Limb (tissue), 2 donors: Measurements from ENCODE around the gene FURIN.
A peak's percentile ranks its signal among the peaks of the same experiment; 100 is the strongest.
"Not testable (repeated sequence)": the region's sequence is repeated elsewhere in the genome, so short reads cannot be mapped to it uniquely, and the experiment has no call there.

Source experiments
- DNase-seq, 2 donors: peaks; one replicate each; pipeline ENCODE4 v3.0.0-alpha.2; 2016; ENCODE audit errors: extremely low spot score in 2 of 2

Gene FURIN

DNA sequence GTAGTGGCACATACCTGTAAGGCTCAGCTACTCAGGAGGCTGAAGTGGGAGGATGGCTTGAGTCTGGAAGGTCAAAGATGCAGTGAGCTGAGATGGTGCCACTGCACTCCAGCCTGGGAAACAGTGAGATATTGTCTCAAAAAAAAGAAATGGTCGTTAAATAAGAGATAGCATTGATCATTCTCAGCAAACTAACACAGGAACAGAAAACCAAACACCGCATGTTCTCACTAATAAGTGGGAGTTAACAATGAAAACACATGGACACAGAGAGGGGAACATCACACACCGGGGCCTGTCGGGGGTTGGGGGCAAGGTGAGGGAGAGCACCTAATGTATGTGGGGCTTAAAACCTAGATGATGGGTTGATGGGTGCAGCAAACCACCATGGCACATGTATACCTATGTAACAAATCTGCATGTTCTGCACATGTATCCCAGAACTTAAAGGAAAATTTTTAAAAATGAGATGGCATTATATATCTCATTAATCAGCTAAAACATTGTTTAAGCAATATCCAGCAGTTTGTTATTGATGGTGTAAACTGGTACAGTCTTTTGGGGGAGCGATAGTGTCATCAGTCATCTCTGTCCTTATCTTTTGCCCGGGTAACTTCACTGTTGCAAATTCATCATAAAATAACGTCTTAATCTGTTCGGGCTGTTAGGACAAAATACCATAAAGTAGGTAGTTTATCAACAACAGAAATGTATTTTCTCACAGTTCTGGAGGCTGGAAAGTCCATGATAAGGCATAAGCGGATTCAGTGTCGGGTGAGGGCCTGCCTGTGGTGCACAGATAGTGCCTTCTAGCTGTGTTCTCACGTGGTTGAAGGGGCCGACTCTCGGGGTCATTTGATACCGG, 33.0 kb downstream of the FURIN start:
- DNase-seq, result peak in 1 of 2 donors; percentile 38

DNA sequence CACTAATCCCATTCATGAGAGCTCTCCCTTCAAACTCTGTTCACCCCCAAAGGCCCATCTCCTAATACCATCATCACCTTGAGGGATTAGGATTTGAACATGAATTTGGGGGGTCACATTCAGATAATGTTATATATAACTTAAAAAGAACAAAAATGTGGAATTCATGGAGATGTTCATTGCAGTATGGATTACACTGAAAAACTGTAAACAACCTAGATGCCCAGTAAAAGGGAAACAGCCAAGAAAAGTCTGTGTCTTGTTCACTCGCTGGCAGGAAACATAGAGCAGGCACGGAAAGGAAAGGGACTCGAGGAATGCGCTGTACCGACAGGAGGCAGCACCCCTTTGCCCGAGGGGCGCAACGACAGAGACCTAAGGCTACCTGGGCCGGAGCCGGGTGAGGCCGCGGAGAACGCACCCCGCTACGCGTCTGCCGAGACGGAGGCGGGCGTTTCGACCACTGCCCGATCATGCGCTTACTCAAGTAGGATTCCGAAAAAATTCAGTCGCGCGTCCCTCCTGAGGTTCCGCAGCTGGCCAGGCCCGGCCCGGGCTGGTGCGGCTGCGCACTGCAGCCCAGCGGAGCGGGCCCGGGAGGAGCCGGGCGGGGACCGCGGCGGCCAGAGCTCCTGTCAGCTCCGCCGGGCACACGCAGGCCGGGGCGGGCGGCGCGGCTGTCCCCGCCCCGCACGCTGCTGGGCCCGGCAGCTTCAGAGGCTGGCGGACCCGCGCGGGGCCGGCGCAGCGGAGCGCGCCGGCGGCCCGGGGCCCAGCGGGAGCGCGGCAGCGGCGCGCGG, 33.9 kb downstream of the FURIN start:
- peak; percentile 75 to 87 for DNase-seq

DNA sequence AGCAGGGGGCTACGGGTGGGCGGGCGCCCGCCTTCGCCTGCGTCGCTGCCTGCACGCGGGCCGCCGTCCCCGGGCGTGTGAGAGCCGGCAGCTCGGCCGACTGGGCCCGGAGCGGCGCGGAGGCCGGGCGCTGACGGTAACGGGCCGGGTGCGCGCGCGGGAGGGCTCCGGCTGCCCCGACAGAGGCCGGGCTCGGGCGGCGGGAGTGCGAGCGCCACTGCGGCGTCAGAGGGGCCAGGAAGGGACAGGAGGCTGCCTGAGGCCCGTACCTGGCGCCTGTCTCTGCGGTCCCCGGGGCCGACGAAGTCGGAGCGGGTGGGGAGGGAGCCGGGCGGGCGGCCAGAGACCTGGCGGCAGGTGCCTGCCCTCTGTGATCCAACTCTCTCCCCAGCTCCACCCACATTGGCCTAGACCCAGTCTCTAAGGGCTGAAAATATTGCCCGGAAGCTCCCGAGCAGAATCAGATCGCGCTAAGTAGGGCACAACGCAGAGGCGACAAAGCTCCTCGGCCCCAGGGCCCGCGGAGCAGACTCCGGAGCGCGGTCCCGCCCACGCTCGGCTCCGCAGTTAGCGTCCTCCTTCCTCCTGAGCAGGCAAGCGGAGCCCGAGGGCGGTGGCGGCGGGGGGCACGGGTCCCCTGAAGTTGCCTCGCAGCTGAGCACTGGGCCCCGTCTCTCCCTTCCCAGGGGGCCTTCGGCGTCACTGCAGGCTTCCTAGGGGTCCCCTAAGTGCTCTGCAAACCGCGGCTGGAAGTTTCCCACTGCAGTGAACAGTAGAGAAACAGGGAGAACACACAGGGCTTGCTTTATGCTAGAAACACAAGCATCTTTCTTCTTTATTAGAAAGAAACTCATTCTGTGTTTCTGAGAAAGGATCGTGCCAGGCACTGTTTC, 34.7 kb downstream of the FURIN start, which contains the start of gene MAN2A2:
Gene MAN2A2, plus strand, starts transcription at position 463 of the 893 bp plus-strand sequence. CDS start 906 bp downstream, outside the sequence.
- DNase-seq, result peak; percentile 15 to 73

DNA sequence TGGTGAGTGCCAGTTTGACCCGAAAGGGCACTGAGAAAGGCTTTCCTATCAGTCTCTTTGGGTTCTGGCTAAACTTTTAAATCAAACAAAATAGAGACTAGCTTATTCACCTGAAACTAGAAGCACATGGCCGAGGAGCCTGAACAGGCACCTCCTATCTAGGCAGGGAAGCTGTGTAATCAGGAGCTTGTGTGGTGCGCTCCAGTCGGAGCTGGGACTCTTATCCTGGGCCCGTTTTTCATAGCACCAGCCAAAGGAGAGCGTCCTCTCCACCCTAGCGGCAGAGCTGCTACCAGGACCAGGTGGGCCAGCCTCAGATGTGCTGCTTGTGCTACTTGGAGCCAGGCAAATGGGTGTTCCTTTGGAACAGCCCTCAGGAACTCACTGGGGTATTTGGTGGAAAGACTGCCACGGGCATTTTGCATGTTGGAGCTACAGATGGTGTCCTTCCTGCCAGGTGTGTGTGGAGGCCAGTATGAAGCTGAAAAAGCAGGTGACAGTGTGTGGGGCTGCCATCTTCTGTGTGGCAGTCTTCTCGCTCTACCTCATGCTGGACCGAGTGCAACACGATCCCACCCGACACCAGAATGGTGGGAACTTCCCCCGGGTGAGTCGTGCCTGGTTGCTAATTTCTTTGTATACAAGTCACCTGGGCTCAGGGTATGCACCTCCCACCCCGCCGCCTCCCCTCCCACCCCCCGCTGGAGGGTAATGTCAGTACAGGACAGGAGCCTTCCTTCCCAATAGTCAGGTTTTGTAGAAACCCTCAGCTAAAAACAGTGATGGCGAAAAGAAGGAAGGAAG, 35.5 kb downstream of the FURIN start:
- DNase-seq, result peak in 1 of 2 donors; percentile 40

DNA sequence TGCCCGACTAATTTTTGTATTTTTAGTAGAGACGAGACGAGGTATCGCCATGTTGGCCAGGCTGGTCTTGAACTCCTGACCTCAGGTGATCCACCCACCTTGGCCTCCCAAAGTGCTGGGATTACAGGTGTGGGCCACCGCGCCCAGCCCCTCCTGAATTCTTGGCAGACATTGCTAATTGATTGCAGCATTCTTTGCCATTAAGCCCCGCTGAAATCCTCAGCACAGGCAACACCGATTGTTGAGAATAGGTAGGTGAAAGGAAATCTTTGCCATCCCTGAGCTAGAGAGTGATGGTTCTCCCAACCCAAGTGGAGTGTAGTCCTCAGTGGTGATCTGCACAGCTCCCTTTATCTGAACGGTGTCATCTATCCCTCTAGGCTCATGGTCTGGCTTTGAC, 36.4 kb downstream of the FURIN start:
- no peak for DNase-seq

DNA sequence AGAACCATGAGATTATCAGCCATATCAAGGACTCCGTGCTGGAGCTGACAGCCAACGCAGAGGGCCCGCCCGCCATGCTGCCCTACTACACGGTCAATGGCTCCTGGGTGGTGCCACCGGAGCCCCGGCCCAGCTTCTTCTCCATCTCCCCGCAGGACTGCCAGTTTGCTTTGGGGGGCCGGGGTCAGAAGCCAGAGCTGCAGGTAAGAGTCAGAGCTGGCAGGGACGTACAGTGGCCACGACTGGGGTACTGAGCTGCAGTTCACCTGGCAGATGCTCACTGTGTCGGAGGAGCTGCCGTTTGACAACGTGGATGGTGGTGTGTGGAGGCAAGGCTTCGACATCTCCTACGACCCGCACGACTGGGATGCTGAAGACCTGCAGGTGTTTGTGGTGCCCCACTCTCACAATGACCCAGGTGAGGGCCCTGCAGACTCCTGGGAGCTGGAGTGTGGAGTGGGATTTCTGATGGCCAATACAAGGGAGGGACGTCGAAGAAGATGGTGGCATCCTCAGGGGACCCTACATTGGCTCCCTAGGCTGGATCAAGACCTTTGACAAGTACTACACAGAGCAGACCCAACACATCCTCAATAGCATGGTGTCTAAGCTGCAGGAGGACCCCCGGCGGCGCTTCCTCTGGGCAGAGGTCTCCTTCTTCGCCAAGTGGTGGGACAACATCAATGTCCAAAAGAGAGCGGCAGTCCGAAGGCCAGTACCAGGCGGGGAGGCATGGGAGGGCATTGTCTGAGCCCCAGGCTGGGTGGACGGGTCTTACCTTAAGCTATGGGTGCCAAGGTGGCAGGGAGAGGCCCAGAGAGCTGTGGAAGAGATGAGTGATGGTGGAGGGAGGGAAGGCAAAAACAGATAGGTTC, 37.2 kb downstream of the FURIN start:
- no peak for DNase-seq

DNA sequence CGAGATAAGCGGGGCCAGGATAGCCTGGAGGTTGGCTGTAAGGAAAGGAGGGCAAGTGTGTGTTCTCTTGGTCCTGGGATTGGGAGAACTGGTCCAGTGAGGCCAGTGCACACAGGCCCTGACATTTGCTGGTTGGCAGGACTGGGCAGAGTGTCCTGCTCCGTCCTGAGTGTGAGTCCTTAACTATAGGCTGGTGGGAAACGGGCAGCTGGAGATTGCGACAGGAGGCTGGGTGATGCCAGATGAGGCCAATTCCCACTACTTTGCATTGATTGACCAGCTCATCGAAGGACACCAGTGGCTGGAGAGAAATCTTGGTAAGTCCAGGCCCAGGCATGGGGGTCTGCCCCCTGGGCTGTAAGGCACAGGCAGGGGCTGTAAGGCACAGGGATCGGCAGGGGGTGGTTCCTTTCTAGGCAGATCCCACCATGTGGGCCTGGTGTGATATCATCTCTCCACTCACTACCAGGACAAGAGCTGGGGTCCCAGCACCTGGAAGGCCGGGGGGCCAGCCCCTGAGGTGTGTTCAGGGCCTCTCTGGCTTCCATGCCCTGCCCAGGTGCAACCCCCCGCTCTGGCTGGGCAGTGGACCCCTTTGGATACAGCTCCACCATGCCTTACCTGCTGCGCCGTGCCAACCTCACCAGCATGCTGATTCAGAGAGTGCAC, 37.9 kb downstream of the FURIN start:
- no peak for DNase-seq

DNA sequence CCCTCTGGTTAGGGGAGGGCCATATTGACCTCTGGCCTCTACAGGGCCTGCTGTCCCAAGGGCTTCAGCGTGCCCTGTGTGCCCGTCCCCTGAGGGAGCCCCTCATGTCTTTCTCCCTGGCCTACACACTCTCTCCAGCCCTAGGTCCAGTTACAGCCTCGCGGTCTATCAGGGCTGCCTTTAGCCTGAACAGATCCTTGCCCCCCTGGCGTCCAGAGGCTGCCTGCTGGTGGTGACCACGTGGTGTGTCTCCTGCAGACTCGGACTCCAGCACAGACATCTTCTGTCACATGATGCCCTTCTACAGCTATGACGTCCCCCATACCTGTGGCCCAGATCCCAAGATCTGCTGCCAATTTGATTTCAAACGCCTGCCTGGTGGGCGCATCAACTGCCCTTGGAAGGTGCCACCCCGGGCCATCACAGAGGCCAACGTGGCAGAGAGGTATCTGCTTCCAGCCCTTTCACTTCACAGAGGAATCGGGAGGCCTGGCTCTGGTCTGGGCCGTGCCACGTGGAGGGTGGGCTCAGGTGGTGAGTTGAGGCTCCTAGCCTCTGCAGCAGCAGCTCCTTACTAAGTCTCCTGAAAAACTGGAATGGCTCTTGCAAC, 38.8 kb downstream of the FURIN start:
- no peak for DNase-seq

DNA sequence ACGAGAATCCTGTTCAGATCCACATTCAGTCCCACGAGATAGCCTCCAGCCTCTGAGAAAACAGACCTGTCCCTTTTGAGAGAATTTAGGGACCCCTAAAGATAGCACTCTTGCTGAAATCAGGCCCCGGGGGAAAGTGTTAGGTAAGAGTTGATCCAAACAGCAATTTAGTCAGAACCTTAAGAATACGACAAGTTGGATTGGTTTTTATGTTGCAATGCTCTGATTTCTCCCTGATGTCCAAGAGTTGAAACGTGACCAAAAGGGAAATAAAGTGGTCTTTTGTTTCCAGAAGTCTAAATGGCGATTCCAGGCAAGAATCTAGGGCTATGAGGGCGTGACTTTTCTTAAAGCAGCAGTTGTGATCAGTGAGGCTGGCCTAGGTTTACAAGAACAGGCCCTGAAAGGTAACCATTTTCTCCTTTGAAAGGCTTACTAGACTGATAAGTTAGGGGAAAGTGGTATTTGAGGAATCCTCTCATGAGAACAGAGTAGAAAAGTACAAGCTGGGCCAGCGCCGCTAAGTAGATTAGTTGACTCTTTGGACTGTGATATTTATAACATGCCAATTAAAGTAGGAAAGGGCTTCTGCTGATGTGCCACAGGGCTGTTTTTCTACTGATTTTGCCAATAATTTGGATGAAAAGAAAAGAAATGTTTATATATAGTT, 39.6 kb downstream of the FURIN start:
- DNase-seq, result no peak

DNA sequence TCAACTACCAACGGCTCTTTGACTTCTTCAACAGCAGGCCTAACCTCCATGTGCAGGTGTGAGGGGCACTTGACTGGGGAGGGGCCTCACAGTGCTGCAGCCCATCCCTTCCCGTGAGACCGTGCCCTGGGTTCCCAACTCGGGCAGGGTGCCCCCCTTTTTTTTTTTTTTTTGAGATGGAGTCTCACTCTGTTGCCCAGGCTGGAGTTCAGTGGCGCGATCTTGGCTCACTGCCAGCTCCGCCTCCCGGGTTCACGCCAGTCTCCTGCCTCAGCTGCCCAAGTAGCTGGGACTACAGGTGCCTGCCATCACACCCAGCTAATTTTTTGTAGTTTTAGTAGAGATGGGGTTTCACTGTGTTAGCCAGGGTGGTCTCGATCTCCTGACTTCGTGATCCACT, 41.1 kb downstream of the FURIN start:
- not testable (repeated sequence) for DNase-seq

DNA sequence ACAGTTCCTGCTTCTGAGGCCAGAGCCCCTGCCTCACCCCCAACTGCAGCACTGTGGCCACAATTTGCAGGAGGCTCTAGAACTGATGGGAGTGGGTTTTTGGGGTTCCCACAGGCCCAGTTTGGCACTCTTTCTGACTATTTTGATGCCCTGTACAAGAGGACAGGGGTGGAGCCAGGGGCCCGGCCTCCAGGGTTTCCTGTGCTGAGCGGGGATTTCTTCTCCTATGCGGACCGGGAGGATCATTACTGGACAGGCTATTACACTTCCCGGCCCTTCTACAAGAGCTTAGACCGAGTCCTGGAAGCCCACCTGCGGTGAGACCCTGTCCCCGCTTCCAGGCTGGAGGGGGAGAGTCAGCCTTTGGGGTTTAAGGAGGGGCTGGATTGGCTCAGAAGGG, 41.6 kb downstream of the FURIN start:
- no peak for DNase-seq

DNA sequence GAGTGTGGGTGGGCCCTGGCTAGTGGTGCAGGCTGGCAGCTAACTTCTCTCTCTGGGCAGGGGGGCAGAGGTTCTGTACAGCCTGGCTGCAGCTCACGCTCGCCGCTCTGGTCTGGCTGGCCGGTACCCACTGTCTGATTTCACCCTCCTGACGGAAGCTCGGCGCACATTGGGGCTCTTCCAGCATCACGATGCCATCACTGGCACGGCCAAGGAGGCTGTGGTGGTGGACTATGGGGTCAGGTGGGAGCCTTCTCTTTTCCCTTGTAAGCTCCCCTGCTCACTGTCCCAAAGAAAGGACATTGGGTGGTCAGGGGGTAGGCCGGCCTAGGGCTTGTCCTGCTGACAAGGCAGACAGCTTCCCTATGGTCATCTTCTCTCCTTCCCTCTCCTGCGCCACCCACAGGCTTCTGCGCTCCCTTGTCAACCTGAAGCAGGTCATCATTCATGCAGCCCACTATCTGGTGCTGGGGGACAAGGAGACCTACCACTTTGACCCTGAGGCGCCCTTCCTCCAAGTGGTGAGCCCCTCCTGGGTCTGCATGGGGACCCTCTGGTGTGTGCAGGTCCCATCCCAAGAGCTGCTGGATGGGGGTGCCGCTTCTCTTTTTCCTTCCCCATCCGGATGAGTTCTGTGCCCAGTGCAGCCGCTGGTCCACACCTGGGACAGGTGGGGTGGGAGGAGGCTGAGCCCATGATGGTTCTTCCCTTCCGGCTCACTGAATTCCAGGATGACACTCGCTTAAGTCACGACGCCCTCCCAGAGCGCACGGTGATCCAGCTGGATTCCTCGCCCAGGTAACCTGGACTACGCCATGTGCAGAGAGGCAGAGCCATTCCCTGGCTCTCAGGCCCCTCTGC, 42.3 kb downstream of the FURIN start:
- no peak for DNase-seq

DNA sequence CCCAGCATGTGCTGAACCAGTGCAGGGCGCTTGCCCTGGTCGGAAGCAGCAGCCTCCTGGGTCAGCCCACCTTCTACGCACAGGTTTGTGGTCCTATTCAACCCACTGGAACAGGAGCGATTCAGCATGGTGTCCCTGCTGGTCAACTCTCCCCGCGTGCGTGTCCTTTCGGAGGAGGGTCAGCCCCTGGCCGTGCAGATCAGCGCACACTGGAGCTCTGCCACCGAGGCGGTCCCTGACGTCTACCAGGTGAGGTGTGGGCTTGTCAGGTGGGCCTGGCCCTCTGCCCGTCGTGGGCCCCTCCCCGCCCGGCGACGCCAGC, 42.9 kb downstream of the FURIN start:
- no peak for DNase-seq

DNA sequence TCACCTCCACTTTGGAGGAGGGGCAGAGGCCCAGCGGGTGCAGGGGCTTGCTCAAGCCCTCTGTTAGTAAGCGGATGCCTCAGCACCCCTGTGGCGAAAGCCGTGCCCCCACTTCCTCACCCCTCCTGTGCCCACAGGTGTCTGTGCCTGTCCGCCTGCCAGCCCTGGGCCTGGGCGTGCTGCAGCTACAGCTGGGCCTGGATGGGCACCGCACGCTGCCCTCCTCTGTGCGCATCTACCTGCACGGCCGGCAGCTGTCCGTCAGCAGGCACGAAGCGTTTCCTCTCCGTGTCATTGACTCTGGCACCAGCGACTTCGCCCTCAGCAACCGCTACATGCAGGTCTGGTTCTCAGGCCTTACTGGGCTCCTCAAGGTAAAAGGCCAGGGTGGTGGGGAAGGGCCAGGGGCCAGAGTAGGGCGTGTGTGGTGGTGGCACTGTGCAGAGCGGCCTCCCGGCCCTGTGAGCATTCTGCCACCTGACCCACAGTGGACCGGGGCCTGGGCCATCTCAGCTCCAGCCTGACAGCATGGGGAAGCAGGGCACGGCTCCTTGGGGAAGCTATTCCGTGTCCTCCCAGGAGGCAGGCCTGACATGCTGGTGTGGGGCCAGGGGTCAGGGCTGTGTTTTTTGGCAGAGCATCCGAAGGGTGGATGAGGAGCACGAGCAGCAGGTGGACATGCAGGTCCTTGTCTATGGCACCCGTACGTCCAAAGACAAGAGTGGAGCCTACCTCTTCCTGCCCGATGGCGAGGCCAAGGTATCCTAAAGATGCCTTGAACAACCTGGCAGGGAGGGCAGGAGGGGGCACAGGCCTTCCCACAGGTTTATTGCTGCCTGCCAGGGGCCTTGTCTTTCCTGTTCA, 43.8 kb downstream of the FURIN start:
- no peak for DNase-seq

DNA sequence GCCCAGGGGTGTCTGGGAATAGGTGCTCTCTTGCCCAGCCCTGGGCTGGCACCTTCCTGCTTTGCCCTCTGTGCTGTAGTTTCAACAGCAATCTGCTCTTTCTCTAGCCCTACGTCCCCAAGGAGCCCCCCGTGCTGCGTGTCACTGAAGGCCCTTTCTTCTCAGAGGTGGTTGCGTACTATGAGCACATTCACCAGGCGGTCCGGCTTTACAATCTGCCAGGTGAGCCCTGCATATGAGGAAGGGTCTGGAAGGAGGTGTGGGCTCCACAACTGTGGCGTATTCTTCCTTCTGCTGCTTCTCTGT, 44.3 kb downstream of the FURIN start:
- no peak for DNase-seq

DNA sequence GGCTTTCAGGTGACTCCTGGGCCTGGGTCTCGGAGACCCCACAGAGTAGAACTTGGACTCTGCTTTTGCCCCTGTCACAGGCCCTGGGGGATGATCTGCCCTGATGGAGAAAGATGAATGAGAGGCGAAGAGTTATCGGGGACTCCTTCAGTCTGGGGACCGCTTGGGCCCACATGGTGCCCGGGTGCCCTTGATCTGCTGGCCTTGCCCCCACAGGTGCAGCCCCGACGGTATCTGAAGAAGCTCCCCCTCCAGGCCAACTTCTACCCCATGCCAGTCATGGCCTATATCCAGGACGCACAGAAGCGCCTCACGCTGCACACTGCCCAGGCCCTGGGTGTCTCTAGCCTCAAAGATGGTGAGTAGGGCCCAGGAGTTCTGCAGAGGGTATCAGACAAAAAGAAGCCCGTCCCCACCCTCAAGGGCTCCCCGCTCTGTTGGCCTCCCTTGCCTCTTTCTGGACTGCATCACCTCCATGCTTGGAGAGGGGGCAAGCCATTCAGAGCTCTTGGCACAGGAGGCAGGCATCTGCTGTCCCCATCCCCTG, 45.1 kb downstream of the FURIN start:
- DNase-seq, result no peak
